Cardiac muscle cell (in vitro differentiated cells and primary cell): ENCODE results near the gene CEP95. TPM values are rescaled to one million over a fixed set of nuclear protein-coding genes. Genes with fewer than 3 reads are reported as not detected.
"Not testable (repeated sequence)": the region's sequence is repeated elsewhere in the genome, so short reads cannot be mapped to it uniquely, and the experiment has no call there.

ENCODE experiments used
- DNase-seq, 2 donors: peaks; one replicate each; pipeline versions ENCODE4 v3.0.0 to v3.0.0-alpha.2; 2010 to 2017; ENCODE audit warnings: low read depth in 1 of 2, low spot score in 1 of 2
- H3K27ac ChIP-seq: fragments of 200-600 bp; sonication (generic); 2 replicates; pipeline ENCODE4 v1.5.1; 2016
- H3K27me3 ChIP-seq: fragments of 200-600 bp; sonication (generic); 2 replicates; pipeline ENCODE4 v1.6.0; 2016; ENCODE audit warnings: control low read depth
- H3K36me3 ChIP-seq: fragments of 200-600 bp; sonication (generic); 2 replicates; pipeline ENCODE4 v1.5.1; 2016; ENCODE audit warnings: control low read depth
- H3K4me1 ChIP-seq: fragments of 200-600 bp; sonication (generic); 2 replicates; pipeline ENCODE4 v1.8.1; 2017; ENCODE audit warnings: low read depth, mild to moderate bottlenecking, mixed run types
- H3K4me3 ChIP-seq: fragments of 200-600 bp; sonication (generic); 2 replicates; pipeline ENCODE4 v1.5.1; 2016; ENCODE audit warnings: mild to moderate bottlenecking
- H3K9me3 ChIP-seq: fragments of 200-600 bp; sonication (generic); 2 replicates; pipeline ENCODE4 v1.5.1; 2017; ENCODE audit warnings: low read depth, mild to moderate bottlenecking, control low read depth
- polyA plus RNA-seq: library from polyadenylated mRNA; unstranded; fragments of >200 nt; fragmentation: Nextera tagmentation; extraction: Ambion mirVana; gene quantifications from 2 replicates; pipeline ENCODE4 v1.2.1, GENCODE V29; 2016
- total RNA-seq: library from RNA; depleted of rRNA; stranded (reverse); fragments of >200 nt; gene quantifications from 2 replicates; pipeline ENCODE4 v1.2.3, GENCODE V29; 2016
- TF ChIP-seq, protein P1 (sequence below): IDR thresholded peaks from 2 replicates; pipeline ENCODE4 v1.5.1; 2012; ENCODE audit warnings: low read depth, mild to moderate bottlenecking, low read length

Gene CEP95
- total and polyA plus RNA-seq, 2 experiments from 2014 or later, result 29.1 to 40.3 TPM

DNA sequence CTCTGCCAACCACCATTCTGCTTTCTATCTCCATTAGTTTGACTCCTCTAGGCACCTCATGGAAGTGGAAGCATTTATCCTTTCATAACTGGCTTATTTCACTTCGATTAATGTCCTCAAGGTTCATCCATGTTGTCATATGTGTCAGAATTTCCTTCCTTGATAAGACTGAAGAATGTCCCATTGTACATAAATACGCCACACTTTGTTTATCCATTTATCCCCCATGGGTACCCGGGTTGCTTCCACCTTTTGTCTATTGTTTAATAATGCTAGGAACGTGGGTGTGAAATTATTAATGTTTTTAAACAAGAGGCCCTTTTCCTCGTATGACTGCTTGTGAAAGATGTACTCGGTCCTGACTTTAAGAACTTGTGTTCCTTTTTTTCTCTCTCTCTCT, 45.0 kb upstream of the CEP95 start:
- Histone ChIP-seq H3K9me3 (no peaks in the 10 kb centered on the region), H3K27ac (no peak overlapping the region), H3K4me1 (no peaks in the 10 kb centered on the region), H3K4me3 (no peak overlapping the region), H3K36me3 (no peaks in the 10 kb centered on the region), H3K27me3 (no peaks in the 10 kb centered on the region)
- no peak for DNase-seq
- TF ChIP-seq, protein P1, sequence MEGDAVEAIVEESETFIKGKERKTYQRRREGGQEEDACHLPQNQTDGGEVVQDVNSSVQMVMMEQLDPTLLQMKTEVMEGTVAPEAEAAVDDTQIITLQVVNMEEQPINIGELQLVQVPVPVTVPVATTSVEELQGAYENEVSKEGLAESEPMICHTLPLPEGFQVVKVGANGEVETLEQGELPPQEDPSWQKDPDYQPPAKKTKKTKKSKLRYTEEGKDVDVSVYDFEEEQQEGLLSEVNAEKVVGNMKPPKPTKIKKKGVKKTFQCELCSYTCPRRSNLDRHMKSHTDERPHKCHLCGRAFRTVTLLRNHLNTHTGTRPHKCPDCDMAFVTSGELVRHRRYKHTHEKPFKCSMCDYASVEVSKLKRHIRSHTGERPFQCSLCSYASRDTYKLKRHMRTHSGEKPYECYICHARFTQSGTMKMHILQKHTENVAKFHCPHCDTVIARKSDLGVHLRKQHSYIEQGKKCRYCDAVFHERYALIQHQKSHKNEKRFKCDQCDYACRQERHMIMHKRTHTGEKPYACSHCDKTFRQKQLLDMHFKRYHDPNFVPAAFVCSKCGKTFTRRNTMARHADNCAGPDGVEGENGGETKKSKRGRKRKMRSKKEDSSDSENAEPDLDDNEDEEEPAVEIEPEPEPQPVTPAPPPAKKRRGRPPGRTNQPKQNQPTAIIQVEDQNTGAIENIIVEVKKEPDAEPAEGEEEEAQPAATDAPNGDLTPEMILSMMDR, result no peak

DNA sequence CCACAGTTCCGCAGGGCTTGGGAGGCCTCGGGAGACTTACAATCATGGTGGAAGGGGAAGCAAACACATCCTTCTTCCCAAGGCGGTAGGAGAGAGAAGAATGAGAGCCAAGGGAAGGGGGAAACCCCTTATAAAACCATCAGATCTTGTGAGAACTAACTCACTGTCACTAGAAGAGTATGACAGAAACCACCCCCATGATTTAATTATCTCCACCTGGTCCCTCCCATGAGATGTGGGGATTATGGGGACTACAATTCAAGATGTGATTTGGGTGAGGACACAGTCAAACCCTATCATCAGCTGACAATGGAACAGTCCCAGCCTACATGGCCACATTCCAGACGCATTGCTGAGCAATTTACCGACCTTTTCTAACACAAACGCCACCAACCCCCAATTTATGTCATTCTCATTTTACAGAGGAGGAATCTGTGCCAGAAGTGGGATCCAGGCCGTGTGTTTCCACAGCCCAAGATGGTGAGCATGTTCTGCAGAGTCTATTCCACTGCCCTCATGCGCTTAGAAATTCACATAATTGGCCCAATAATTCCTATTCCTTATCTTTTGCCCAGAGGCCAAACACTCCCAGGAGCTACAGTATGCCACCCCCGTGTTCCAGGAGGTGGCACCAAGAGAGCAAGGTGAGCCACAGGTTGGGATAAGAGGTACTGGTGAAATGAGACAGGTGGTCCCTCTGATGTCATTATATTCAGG, 40.6 kb upstream of the CEP95 start:
- no peak overlapping the region for H3K4me3 ChIP-seq
- no peaks in the 10 kb centered on the region for H3K36me3 ChIP-seq
- H3K27ac ChIP-seq, result no peak overlapping the region
- H3K4me1 ChIP-seq, result no peaks in the 10 kb centered on the region
- no peak for DNase-seq
- H3K27me3 ChIP-seq, result no peaks in the 10 kb centered on the region
- H3K9me3 ChIP-seq, result no peaks in the 10 kb centered on the region
- TF ChIP-seq, protein P1, result no peak

DNA sequence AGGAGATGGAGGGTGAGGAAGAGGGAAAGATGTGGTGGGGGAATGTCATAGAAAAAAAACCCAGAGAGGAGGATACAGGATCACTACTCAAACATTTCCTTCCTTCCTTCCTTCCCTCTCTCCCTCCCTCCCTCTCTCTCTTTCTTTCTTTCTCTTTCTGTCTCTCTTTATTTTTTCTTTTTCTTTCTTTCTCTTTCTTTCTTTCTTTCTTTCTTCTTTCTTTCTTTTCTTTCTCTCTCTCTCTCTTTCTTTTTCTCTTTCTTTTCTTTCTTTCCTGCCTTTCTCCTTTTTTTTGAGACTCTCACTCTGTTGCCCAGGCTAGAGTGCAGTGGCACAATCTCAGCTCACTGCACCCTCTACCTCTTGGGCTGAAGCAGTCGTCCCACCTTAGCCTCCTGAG, 39.9 kb upstream of the CEP95 start:
- not testable (repeated sequence) for H3K4me1 ChIP-seq, H3K27ac ChIP-seq, DNase-seq, H3K27me3 ChIP-seq, H3K9me3 ChIP-seq, H3K4me3 ChIP-seq, H3K36me3 ChIP-seq

DNA sequence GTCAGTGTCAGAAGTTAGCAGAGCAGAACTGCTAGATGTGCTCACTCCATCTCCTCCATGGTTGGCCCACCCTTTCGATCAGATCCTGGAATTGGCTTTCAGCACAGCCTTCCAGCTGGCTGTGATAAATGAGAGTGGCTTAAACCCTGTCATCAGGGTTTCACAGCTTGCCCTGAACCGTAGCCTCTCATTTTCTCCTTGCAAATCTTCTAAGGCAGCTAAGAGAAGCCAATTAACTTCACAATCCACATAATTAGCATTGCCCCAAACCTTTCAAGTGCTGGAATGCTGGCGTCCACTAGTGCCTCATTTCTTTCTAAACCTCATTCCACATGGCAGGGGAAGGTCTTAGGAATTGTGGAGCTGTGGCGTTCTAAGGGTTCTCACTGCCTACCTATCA, 36.2 kb upstream of the CEP95 start:
- Histone ChIP-seq H3K27ac (no peak overlapping the region), H3K9me3 (no peaks in the 10 kb centered on the region), H3K4me3 (no peak overlapping the region), H3K36me3 (no peaks in the 10 kb centered on the region), H3K27me3 (no peaks in the 10 kb centered on the region), H3K4me1 (no peaks in the 10 kb centered on the region)
- no peak for DNase-seq
- TF ChIP-seq, protein P1, result no peak

DNA sequence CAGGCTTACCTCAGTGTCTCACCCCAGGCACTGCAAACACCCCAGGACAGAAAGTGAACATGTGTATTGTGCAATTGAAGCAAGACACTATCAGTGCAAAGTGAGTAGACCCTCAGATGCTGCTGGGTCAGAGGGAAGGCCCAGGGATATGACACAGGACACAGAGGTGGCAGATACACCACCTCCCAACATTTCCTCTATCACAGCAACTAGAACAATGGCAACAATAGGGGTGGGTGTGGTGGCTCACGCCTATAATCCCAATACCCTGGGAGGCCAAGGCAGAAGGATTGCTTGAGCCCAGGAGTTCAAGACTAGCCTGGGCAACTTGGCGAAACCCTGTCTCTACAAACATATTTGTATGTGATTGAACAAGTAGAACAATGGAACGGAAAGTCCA, 35.3 kb upstream of the CEP95 start:
- Histone ChIP-seq H3K27ac (no peak overlapping the region), H3K4me1 (no peaks in the 10 kb centered on the region), H3K4me3 (no peak overlapping the region), H3K36me3 (no peaks in the 10 kb centered on the region), H3K27me3 (no peaks in the 10 kb centered on the region), H3K9me3 (no peaks in the 10 kb centered on the region)
- DNase-seq, result no peak
- TF ChIP-seq, protein P1, result no peak

DNA sequence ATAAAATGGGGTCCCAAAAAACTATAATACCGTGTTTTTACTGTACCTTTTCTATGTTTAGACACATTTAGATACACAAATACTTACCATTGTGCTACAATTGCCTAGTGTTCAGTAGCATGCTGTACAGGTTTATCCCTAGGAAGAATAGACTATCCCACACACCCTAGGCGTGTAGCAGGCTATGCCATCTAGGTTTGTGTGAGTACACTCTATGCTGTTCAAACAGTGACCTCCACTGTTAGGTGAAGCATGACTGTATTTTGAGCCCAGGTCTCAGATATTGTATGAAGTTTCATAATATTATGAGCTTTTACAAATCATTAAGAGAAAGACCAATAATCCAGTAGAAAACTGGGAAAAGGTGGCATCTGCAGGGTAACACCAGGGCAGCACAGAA, 34.2 kb upstream of the CEP95 start:
- no peaks in the 10 kb centered on the region for H3K4me1 ChIP-seq
- no peak overlapping the region for H3K27ac ChIP-seq
- H3K4me3 ChIP-seq, result no peak overlapping the region
- TF ChIP-seq, protein P1, result no peak
- no peak for DNase-seq
- no peaks in the 10 kb centered on the region for H3K36me3 ChIP-seq
- H3K9me3 ChIP-seq, result no peaks in the 10 kb centered on the region
- no peaks in the 10 kb centered on the region for H3K27me3 ChIP-seq
